NB4 (cell line): ENCODE results near the gene CCBE1.

Experiments used
- DNase-seq: peaks from one replicate; pipeline ENCODE4 v3.0.0; 2010; ENCODE audit warnings: low read depth
- H3K4me3 ChIP-seq: one replicate; pipeline ENCODE4 v1.5.1; 2011; ENCODE audit warnings: mild to moderate bottlenecking, low read depth, low read length, moderate library complexity
- CTCF ChIP-seq: IDR thresholded peaks from one replicate; pipeline ENCODE4 v1.5.1; 2012; ENCODE audit warnings: low read depth, low read length
- MAX ChIP-seq: IDR thresholded peaks from 2 replicates; pipeline ENCODE4 v1.6.1; 2011; ENCODE audit warnings: low read depth, low read length
- MYC ChIP-seq: IDR thresholded peaks from 2 replicates; pipeline ENCODE4 v1.6.1; 2011; ENCODE audit warnings: low read depth, low read length
- POLR2A ChIP-seq: IDR thresholded peaks from 2 replicates; pipeline ENCODE4 v1.6.1; 2011; ENCODE audit warnings: mild to moderate bottlenecking; ENCODE audit not compliant: insufficient read length; ENCODE audit errors: extremely low read depth

Gene CCBE1

GRCh38 chr18:59609654-59610053 lies 87.6 kb downstream of the CCBE1 start:
- TF ChIP-seq MAX (no peak), POLR2A (no peak), MYC (no peak), CTCF (no peak)
- no peak for DNase-seq
- no peak overlapping the region for H3K4me3 ChIP-seq

- no peak overlapping the region for H3K4me3 ChIP-seq
- DNase-seq, result no peak
- TF ChIP-seq MYC, result no peak
- TF ChIP-seq CTCF, result no peak
- no peak for TF ChIP-seq POLR2A
- TF ChIP-seq MAX, result no peak
Observed at GRCh38 chr18:59607471-59607870, 89.8 kb downstream of the CCBE1 start.

- no peak for DNase-seq
- TF ChIP-seq MYC (no peak), POLR2A (no peak), MAX (no peak), CTCF (no peak)
- H3K4me3 ChIP-seq, result no peak overlapping the region
Observed at GRCh38 chr18:59607078-59607379, 90.2 kb downstream of the CCBE1 start.

GRCh38 chr18:59606193-59607077 lies 90.8 kb downstream of the CCBE1 start:
- no peak for TF ChIP-seq MAX
- no peak for TF ChIP-seq POLR2A
- TF ChIP-seq MYC, result no peak
- TF ChIP-seq CTCF, result no peak
- no peak overlapping the region for H3K4me3 ChIP-seq
- no peak for DNase-seq

- DNase-seq, result no peak
- TF ChIP-seq MAX (no peak), CTCF (no peak), POLR2A (no peak), MYC (no peak)
- H3K4me3 ChIP-seq, result no peak overlapping the region
Observed at GRCh38 chr18:59605633-59606192, 91.5 kb downstream of the CCBE1 start.
